Measurements from ENCODE around the gene PCGF3. TPM values are rescaled to one million over a fixed set of nuclear protein-coding genes. Genes with fewer than 3 reads are reported as not detected.

The PCGF3 gene
- total RNA-seq, 1 donor from 2014 or later = 35.2 TPM

DNA sequence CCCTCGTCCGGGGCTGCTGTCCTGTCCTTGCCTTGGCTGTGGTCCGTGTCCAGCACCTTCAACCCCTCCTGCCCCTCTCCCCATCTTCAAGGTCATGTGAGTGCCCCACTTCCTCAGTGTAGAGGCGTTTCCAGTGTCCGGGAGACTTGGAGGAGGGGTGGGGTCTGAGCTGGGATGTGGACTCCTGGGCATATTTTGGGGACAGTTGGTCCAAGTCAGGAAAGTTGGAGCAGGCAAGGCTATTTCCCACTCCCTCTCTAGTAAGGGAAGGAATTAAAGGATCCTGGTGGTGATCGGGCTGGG, 3.0 kb downstream of the PCGF3 start:
- DNase-seq (ENCODE audit: low read depth) = no peak
- no peak overlapping the region for H3K4me3 ChIP-seq (ENCODE audit: low read depth, low read length)
- no peak for TF ChIP-seq CTCF (conservative IDR thresholded peaks at IDR 0.05; ENCODE audit: low read depth, low read length)

DNA sequence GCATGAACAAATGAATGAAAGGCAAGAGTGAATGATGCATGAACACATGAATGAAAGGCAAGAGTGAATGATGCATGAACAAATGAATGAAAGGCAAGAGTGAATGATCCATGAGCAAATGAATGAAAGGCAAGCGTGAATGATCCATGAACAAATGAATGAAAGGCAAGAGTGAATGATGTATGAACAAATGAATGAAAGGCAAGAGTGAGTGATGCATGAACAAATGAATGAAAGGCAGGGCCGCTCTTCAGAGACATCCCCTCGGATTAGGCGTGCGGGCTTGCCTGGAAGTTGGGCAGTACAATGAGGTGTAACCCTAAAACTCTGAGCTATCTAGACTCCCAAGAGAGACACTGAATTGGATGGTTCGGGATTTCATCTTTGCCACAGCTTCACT, 3.7 kb downstream of the PCGF3 start:
- TF ChIP-seq CTCF (conservative IDR thresholded peaks at IDR 0.05; ENCODE audit: low read depth, low read length) = no peak
- no peak for DNase-seq (ENCODE audit: low read depth)
- H3K4me3 ChIP-seq (ENCODE audit: low read depth, low read length) = no peak overlapping the region

GRCh38 chr4:710116-710515, 4.5 kb downstream of the PCGF3 start:
- no peak for TF ChIP-seq CTCF (conservative IDR thresholded peaks at IDR 0.05; ENCODE audit: low read depth, low read length)
- no peak for DNase-seq (ENCODE audit: low read depth)
- no peak overlapping the region for H3K4me3 ChIP-seq (ENCODE audit: low read depth, low read length)

DNA sequence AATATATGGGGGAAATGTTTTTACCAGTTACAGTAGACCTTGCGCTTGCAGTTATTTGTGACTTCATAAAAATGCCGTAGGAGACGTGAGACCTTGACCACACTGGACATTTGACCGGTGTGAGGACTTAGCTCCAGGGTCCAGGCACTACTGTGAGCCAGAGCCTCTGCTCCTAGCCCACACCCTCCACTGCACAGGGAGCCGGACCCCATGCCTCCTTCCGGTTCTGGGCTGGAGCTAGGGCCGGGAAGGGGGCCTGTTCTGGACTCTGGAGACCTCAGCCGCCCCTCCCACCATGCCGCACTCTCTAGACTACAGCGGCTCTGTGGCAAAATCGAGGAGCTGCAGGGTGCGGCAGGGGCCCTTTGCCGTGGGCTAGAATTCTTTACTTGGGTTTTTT, 5.3 kb downstream of the PCGF3 start:
- H3K4me3 ChIP-seq (ENCODE audit: low read depth, low read length) = no peak overlapping the region
- no peak for DNase-seq (ENCODE audit: low read depth)
- TF ChIP-seq CTCF (conservative IDR thresholded peaks at IDR 0.05; ENCODE audit: low read depth, low read length) = no peak

- DNase-seq (ENCODE audit: low read depth) = no peak
- no peak for TF ChIP-seq CTCF (conservative IDR thresholded peaks at IDR 0.05; ENCODE audit: low read depth, low read length)
- no peak overlapping the region for H3K4me3 ChIP-seq (ENCODE audit: low read depth, low read length)
These were observed 6.5 kb downstream of the PCGF3 start for GRCh38 chr4:712093-712492.

DNA sequence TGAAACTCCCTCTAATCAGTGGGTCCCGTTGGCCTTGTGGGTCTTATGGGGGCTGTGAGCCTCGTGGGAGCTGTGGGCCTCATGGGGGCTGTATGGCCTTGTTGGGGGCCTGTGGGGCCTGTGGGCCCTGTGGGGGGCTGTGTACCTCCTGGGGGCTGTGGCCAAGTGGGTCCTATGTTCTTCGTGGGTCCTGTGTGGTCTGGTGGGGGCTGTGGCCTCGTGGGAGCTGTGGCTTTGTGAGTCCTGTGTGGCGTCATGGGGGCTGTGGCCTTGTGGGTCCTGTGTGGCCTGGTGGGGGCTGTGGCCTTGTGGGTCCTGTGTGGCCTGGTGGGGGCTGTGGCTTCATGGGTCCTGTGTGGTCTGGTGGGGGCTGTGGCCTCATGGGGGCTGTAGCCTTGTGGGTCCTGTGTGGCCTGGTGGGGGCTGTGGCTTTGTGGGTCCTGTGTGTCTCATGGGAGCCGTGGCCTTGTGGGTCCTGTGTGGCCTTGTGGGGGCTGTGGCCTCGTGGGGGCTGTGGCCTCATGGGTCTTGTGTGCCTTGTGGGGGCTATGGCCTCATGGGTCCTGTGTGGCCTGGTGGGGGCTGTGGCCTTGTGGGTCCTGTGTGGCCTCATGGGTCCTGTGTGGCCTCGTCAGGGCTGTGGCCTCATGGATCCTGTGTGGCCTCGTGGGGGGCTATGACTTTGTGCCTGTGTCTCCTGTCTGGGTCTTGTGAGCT, 7.4 kb downstream of the PCGF3 start:
- H3K4me3 ChIP-seq (ENCODE audit: low read depth, low read length) = no peak overlapping the region
- no peak for DNase-seq (ENCODE audit: low read depth)
- no peak for TF ChIP-seq CTCF (conservative IDR thresholded peaks at IDR 0.05; ENCODE audit: low read depth, low read length)

DNA sequence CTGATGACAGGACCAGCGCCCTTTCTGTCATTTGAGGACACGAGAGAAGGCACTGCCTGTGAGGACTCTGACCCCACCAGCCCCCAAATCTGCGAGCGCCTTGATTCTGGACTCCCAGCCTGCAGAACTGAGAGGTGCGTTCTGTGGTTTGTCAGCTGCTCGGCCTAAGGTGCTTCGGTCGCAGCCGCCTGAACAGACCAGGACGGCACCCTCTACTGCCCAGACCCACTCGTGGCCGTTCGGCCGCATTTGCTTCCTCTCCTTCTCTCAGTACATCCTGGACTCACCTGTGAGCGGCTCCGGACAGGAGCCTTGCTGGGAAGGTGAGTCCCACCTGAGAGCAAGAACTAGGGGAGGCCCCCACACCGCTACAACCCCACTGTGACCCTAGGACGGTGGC, 8.5 kb downstream of the PCGF3 start:
- no peak overlapping the region for H3K4me3 ChIP-seq (ENCODE audit: low read depth, low read length)
- TF ChIP-seq CTCF (conservative IDR thresholded peaks at IDR 0.05; ENCODE audit: low read depth, low read length) = no peak
- no peak for DNase-seq (ENCODE audit: low read depth)
